ENCODE results near the gene TUBA1C.
"Not testable (repeated sequence)": the region's sequence is repeated elsewhere in the genome, so short reads cannot be mapped to it uniquely, and the experiment has no call there.

TUBA1C gene

DNA sequence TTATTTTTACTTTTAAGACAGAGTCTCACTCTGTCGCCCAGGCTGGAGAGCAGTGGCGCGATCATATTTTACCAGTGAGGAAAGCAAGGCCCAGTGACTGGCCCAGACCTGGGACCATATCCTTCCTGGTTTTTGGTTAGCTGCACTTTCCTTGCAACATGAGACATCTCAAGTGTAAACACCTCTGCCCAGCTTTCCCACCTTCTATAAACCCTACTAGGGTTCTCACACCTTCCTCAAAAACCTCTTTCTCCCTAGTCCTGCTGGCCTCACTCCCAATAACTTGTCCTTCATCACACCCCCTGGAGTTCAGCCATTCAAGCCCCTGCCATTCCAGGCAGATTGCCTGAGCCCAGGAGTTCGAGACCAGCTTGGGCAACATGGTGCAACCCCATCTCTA is 19.8 kb downstream of the TUBA1C start:
- no peak for DNase-seq

DNA sequence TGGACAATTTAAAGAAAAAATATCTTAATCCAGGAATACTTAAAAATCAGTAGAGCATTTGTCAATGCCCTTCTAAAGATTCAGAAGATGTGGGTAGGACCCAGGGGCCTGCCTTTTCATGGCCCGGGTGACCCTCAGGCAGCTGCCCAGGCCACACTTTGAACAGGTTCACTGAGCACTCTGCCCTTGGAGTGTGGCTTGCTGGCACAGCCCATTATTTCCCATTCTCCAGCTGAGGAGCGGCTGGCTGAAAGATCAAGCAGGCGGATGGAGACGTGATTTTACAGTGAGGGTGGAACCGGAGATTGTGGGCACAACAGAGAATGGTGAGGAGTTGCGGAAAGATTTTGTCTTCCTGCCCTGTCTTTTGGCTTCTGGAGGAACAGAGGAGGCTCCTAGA is 23.0 kb downstream of the TUBA1C start:
- DNase-seq: no peak

DNA sequence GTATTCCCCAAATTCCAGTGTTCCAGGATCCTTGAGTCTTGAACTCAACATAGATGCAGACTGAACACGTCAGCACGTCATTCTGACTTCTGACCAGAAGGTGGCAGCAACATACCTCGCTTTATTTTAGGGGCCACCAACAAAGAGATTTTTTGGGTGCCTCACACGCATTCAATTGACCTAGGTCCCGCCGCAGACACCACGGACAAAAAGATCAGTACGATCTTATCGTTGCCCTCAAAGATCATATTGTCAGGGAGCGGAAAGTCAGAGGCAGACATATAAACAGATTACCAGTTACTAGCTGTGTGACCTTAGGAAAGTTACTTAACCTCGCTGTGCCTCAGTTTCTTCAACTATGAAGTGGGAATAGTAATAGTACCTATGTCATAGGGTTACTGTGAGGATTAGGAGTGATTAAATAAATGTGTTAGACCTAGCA is 23.6 kb downstream of the TUBA1C start:
- DNase-seq: peak; percentile 56 to 57

DNA sequence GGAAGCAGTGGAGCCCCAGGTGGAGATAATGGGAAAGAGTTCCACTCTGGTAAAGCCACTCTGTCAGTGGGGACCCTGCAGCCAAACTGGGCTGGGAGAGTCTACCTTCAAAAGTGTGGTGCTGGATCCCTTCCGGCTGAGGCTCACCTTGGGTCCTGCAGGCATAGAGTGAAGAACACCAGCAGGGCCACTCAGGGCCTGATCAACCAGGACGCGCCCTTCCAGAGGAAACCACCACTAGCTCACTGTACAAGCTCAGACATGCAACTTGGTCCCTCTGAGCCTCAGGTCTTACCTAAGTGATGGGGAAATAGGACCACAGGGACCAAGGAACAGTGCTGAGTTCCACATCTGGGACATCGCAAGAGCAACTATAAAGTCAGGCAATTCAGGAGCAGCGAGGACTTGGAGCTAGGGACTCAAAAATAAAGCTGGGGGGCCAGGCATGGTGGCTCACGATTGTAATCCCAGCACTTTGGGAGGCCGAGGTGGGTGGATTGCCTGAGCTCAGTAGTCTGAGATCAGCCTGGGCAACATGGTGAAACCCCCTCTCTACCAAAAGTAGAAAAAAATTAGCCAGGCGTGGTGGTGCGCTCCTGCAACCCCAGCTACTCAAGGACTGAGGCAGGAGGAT is 24.2 kb downstream of the TUBA1C start:
- DNase-seq: no peak

DNA sequence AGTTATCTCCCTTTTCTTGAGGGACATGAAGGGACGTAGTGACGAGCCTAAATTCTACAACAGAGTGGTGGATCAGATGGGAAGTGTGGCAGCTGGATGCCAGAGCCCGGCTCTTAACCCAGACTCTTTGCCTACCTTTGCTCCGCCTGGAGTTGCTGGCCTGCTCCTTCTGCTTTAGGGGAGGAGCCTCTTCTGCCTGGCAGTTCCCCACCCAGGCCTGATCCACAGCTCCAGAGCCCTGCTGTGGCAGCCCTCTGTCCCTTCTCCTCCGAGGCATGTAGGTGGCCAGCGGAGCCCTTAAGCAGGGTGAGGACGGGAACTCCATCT is 27.8 kb downstream of the TUBA1C start:
- DNase-seq: no peak

DNA sequence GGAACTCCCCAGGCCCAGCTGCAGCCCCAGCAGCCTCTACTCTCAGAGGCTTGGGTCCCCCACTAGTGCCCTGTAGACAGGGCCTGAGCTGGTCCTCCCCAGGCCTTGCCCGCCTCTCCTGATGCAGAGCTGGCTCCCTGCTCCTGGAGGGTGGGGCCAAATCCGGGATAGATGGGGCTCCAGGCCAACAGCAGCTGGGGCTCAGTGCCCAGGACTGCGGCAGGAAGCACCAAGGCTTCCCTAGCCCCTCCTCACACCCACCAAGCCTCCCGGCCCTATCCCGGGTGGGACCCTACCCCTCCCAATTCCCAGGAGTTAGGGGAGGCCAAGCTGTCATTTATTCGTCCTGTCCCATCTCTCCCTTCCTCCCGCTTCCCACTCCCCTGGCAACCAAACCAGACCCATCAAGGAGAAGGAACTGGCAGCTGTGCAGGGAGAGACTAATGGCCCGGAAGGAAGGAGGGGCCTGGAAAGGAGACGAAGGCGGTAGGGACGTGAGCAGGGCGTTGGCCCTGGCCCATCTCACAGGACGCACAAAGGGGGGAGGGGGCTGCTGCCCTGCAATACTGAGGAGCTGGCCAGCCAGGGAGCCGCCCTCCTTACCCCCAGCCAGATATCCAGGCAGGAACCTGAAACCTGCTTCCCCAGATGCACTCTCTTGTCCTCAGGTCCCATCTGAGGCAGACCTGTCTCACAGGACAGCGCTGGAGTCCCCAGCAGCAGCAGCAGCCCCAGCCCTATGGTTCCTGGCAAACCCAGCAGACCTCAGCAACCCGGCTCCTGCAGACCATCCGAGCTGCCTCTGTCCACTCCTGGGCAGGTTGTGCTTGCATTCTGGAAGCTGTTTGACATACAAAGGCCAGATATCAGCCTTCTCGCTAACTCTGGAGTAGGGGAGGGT is 28.4 kb downstream of the TUBA1C start:
- no peak for DNase-seq

DNA sequence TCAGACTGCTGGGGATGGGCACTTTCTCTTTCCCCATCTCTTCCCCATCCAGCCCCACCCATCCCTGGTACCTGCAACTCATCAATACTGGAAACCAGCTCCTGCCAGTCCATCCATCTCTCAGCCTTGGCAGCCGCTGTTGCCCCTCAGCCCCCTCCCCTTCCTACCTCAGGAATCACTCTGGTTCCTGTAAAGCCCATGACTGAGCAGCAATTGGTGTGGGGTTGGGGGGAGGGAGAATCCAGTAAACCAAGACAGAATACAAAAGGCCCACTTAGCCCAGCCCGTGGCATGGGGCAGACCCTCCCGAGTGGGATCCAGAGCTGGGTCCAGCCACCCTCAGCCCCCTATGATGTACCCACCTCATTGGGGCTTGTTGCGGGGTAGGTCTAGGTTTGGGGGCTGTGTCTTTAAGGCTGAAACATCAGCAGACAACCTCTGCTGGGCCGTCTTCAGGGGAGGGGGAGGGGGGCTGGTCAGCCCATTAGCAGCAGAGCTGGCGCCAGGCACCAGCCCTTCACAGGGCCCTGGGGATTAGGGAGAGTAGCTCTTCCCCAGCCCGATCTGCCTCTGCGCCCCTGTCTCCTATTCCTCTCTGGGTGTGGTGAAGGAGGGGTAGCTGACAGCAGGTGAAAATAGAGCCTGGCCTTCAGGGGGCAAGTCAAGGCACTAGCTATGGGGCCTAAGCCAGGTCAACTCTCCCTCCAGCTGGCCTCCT is 29.4 kb downstream of the TUBA1C start:
- DNase-seq: no peak

DNA sequence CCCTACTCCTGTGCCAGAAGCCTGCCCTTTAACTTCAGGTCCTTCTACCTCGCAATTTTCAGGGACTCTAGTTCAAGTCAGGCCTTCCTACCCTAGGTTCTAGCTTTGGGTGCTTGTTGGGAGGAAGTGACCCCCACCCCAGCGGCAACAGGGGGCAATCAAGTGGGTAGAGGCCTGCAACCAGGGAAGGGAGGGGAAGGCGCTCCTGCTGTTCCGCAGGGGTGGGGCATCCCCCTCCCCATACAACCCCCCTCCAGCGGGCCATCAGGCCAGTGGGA is 29.9 kb downstream of the TUBA1C start:
- DNase-seq: no peak

DNA sequence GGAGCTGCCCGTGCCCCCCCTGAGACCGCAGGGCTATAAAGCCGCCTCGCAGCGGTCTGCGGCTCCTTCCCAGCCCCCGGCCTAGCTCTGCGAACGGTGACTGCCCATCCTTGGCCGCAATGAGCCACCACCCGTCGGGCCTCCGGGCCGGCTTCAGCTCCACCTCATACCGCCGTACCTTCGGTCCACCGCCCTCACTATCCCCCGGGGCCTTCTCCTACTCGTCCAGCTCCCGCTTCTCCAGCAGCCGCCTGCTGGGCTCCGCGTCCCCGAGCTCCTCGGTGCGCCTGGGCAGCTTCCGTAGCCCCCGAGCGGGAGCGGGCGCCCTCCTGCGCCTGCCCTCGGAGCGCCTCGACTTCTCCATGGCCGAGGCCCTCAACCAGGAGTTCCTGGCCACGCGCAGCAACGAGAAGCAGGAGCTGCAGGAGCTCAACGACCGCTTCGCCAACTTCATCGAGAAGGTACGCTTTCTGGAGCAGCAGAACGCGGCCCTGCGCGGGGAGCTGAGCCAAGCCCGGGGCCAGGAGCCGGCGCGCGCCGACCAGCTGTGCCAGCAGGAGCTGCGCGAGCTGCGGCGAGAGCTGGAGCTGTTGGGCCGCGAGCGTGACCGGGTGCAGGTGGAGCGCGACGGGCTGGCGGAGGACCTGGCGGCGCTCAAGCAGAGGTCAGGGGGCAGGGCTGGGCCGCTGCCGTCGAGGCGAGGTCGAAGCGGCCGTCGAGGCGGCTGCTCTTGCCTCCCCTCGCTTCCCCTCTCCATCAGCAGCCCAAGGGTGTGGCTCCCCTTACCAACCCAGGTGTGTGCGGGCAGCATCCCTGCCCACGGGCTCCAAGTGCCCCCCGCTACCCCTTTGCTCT is 30.4 kb downstream of the TUBA1C start, which contains the start of gene PRPH:
PRPH (plus strand) TSS at position 66 of the 855 bp plus-strand sequence; CDS start at position 120, 54 bp downstream.
- no peak for DNase-seq

DNA sequence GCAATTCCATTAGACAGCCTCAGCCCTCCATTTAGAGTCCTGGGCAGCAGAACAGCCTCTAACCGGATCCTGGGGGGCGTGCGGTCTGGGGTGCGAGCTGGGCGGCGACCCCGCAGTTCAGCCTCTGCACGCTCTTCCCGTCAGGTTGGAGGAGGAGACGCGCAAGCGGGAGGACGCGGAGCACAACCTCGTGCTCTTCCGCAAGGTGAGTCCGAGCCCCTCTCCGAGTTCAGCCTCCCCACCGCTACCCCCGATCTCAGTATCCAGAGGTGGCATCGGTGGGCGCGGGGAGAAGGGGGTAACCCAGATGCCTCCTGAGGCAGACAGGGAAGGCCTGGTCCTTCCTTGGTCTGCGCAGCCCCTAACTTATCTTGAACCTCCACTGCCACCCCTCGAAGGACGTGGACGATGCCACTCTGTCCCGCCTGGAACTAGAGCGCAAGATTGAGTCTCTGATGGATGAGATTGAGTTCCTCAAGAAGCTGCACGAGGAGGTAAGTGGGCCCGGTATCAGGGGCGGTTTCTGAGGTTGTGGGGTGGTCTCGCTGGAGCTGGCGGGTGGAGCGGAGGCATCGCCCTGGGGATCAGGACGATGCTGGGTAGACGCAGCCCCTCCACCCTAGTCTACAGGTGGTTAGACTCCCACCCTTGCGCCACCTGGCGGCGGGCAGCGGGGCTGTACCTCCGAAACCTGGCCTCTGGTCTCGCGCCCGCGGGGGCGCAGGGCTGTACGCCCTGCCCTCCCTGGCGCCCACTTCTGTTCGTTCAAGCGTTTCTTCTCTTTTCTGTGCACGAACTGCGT is 31.4 kb downstream of the TUBA1C start:
- DNase-seq: peak; percentile 48 to 65

DNA sequence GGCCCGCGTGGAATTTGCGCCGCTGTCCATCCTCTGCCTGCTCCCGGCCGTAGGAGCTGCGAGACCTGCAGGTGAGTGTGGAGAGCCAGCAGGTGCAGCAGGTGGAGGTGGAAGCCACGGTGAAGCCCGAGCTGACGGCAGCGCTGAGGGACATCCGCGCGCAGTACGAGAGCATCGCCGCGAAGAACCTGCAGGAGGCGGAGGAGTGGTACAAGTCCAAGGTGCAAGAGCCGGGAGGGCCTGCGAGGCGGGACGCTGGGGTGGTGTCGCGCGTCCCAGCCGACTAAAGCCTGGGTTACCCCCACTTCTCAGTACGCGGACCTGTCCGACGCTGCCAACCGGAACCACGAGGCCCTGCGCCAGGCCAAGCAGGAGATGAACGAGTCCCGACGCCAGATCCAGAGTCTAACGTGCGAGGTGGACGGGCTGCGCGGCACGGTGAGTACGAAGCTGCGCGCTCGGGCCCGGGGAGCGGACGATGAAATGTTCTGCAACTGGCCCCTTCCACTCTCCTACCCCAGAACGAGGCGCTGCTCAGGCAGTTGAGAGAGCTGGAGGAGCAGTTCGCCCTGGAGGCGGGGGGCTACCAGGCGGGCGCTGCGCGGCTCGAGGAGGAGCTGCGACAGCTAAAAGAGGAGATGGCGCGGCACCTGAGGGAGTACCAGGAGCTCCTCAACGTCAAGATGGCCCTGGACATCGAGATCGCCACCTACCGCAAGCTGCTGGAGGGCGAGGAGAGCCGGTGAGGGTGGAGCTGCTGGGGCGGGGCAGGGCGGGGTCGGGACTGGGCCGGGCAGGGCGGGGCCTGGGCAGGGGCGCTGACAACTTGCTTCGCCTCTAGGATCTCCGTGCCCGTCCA is 32.2 kb downstream of the TUBA1C start:
- peak; percentile 6 to 29 for DNase-seq

DNA sequence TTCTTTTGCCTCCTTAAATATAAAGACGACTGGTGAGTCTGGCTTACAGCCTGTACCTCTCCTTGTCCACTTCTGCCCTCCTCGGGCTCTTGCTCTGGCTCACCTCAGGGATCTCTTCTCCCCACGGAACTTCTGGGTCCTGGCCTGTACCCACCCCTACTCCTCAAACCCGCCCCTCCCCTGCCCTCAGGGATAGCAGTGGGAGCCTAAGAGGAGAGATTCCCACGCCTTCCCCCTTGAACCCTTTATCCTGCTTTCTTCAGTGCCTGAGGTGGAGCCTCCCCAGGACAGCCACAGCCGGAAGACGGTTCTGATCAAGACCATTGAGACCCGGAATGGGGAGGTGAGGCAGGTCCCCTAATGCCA is 32.8 kb downstream of the TUBA1C start:
- DNase-seq: no peak

DNA sequence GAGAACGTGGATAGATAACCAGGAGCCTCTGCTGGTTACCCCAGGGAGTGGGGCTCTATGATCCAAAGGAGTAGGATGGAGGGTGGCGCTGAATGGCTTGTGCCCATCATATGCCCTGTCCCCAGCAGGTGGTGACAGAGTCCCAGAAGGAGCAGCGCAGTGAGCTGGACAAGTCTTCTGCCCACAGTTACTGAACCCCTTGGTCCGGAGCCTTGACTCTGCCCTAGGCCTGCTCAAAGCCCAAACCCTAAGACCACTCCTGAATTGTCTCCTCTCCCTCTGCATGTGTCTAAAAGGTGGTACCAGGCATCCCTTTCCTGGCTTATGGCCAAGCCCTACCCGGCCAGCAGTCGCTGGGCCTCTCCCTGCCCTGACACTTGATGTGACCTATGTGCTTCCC is 33.3 kb downstream of the TUBA1C start:
- no peak for DNase-seq

DNA sequence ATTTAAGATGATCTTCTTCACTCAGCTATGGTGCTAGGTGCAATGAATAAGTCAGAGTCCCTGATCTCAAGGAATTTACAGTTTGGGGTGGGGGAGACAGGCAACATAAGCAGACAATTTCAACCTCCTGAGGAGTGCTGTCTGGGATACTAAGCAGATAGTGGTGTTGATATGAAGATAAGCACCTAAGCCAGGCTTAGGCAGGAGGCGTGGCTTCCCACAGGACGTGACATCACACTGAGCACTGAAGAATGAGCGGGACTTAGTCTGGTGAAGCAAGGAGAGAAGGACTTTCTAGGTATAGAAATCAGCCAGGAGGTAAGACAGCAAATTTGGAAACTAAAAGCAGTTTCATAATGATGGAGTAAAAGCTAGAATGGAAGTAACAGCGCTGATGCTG is 36.9 kb downstream of the TUBA1C start:
- no peak for DNase-seq

DNA sequence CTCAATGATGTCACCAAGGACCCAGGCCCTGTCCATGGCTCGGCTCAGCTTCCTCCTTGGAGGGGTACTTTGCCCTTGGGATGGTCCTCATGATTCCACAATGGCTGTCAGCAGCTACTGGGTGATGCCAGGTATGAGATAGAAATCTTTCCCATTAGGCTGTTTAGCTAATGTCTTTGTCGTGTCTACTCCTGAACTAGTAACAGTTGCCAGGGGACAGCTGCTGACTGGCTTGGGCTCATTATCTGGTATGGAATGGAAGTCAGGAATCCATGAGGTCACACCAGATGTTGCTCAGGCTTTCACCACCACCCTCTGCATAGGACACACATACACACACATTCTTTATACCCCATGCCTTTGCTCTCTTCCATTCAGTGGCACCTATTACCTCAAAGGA is 39.3 kb downstream of the TUBA1C start:
- DNase-seq: no peak

DNA sequence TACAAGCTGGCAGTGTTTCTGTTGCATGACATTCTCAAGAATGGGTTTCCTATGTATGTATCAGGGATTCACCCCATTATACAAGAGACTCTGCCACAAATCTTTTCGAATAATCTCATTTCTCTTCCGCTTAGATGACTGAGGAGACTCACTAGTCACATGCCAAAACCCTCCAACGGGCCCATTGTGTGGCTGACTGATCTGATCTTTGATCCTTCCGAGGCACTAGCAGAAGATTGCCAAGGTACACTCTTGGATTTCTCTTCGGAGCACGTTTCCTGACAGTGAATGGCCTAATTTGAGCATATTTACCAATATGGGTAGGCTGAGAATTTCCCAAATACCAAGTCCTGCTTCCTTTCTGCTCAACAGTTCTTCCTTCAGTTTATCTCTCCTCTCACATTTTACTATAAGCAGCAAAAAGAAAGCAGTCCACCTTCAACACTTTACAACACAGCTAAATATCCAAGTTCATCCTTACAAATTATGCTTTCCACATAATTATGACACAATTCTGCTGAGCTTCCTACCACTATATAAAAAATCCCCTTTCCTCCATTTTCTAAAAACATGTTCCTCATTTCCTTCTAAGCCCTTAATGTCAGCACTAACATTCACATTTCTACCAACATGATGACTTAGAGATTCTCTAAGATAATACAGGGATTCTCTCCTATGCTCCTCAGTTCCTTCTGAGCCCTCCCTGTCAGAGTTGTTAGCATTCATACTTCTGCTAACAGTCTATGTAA is 41.1 kb downstream of the TUBA1C start:
- DNase-seq: no peak

DNA sequence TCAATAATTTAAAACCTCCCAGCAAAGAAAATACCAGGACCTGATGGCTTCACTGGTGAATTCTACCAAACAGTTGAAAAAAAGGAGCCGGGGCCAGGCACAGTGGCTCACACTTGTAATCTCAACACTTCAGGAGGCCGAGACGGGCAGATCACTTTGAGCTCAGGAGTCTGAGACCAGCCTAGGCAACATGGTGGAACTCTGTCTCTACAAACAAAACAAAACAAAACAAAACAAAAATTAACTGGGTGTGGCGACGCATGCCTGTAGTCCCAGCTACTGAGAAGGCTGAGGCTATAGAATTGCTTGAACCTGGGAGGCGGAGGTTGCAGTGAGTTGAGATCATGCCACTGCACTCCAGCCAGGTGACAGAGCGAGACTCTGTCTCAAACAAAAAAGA is 44.5 kb downstream of the TUBA1C start:
- no peak for DNase-seq

DNA sequence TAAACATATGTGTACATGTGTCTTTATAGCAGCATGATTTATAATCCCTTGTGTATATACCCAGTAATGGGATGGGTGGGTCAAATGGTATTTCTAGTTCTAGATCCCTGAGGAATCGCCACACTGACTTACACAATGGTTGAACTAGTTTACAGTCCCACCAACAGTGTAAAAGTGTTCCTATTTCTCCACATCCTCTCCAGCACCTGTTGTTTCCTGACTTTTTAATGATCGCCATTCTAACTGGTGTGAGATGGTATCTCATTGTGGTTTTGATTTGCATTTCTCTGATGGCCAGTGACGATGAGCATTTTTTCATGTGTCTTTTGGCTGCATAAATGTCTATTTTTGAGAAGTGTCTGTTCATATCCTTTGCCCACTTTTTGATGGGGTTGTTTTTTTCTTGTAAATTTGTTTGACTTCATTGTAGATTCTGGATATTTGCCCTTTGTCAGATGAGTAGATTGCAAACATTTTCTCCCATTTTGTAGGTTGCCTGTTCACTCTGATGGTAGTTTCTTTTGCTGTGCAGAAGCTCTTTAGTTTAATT is 45.6 kb downstream of the TUBA1C start:
- not testable (repeated sequence) for DNase-seq

DNA sequence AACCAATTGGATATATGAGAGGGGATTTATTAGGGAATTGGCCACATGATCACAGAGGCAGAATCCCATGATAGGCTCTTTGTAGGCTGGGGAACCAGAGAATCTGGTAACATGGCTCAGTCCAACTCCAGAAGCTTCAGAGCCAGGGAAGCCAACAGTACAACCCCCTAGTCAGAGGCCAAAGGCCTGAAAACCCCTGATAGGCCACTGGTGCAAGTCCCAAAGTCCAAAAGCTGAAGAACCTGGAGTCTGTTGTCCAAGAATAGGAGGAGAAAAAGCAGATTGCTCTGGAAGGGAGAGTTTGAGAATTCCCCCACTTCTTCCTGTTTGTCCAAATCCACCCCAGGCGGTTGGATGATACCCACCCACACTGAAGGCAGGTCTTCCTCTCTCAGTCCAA is 49.9 kb downstream of the TUBA1C start:
- DNase-seq: no peak

DNA sequence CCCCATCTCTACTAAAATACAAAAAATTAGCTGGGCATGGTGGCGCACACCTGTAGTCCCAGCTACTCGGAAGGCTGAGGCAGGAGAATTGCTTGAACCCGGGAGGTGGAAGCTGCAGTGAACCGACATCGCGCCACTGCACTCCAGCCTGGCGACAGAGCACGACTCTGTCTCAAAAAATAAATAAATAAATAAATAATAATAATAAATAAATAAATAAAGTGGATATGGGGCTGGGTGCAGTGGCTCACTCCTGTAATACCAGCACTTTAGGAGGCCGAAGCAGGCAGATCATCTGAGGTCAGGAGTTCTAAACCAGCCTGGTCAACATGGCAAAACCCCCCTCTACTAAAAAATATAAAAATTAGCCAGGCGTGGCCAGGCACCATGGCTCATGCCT is 52.2 kb downstream of the TUBA1C start:
- not testable (repeated sequence) for DNase-seq
